AG04450 (cell line): ENCODE results near the gene FGF14. TPM values are rescaled to one million over a fixed set of nuclear protein-coding genes. Genes with fewer than 3 reads are reported as not detected.

Experiments used
- CTCF ChIA-PET: fragments of 300-600, 350-600 bp; formaldehyde crosslinking; extraction: SDS; loops from one replicate; lab custom pipeline; 2022; ENCODE audit warnings: antibody characterized with exemption, inconsistent platforms; lab: Charles Lee
- POLR2A ChIA-PET: fragments of 350-600 bp; formaldehyde crosslinking; extraction: SDS; loops from one replicate; lab custom pipeline; 2021; ENCODE audit warnings: antibody characterized with exemption, inconsistent platforms; lab: Yijun Ruan, JAX
- DNase-seq: peaks from one replicate; pipeline ENCODE4 v3.0.0-alpha.2; 2011; ENCODE audit warnings: low read depth, low spot score
- H3K27ac ChIP-seq: one replicate; pipeline ENCODE4 v1.5.1; 2012; ENCODE audit warnings: low read depth, low read length, control low read depth
- H3K27me3 ChIP-seq: one replicate; pipeline ENCODE4 v1.6.0; 2012; ENCODE audit warnings: low read length; ENCODE audit not compliant: control insufficient read depth, insufficient read depth
- H3K4me3 ChIP-seq: 2 replicates; pipeline ENCODE4 v1.5.1; 2011; ENCODE audit warnings: mild to moderate bottlenecking, low read depth, low read length, control low read depth
- H3K9me3 ChIP-seq: 2 replicates; pipeline ENCODE4 v1.5.1; 2012; ENCODE audit warnings: low read length; ENCODE audit not compliant: control insufficient read depth, insufficient read depth
- polyA plus RNA-seq: library from polyadenylated mRNA; depleted of rRNA; stranded (reverse); fragments of >200 nt; gene quantifications from 2 replicates; pipeline ENCODE4 v1.2.3, GENCODE V29; 2011
- TF ChIP-seq, protein P1 (sequence below): IDR thresholded peaks from 2 replicates; pipeline ENCODE4 v1.5.1; 2011; ENCODE audit warnings: low read depth, low read length, control low read depth, inconsistent platforms

Gene FGF14
- polyA plus RNA-seq, 1 experiment = 0.01 TPM

DNA sequence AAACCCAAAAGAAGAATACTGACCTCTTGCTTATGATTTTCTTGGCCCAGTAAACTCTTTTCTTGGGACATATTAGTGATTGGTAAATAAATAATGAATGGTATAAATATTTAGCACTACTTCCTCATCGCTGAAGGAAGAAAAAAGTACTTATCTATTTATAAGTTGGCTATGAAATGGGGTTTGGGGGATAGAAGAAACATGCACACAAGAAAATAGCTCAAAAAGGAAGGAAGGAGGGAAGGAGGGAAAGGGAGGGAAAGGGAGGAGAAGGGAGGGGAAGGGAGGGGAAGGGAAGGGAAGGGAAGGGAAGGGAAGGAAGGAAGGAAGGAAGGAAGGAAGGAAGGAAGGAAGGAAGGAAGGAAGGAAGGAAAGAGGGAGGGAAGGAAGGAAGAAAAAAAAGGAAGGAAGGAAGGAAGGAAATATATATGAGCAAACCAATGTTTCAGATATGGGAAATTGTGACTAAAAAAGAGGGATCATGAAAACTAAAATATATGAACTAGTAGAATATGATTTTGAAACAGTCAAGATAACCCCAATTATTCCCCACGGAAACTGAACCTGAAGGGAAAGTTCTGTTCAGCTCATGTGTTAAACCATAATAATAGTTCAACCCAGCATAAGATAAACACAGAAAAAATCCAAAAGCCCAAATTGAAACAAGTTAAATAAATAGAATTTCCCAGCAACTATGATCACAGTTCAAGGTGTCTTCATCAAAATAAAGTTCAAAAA is 75.3 kb downstream of the FGF14 start:
- DNase-seq = no peak
- Histone ChIP-seq H3K9me3 (no peaks in the 10 kb centered on the region), H3K27ac (no peak overlapping the region), H3K4me3 (no peak overlapping the region), H3K27me3 (no peaks in the 10 kb centered on the region)
- POLR2A ChIA-PET = no interaction called here
- TF ChIP-seq, protein P1, sequence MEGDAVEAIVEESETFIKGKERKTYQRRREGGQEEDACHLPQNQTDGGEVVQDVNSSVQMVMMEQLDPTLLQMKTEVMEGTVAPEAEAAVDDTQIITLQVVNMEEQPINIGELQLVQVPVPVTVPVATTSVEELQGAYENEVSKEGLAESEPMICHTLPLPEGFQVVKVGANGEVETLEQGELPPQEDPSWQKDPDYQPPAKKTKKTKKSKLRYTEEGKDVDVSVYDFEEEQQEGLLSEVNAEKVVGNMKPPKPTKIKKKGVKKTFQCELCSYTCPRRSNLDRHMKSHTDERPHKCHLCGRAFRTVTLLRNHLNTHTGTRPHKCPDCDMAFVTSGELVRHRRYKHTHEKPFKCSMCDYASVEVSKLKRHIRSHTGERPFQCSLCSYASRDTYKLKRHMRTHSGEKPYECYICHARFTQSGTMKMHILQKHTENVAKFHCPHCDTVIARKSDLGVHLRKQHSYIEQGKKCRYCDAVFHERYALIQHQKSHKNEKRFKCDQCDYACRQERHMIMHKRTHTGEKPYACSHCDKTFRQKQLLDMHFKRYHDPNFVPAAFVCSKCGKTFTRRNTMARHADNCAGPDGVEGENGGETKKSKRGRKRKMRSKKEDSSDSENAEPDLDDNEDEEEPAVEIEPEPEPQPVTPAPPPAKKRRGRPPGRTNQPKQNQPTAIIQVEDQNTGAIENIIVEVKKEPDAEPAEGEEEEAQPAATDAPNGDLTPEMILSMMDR = no peak
- CTCF ChIA-PET = no interaction called here

DNA sequence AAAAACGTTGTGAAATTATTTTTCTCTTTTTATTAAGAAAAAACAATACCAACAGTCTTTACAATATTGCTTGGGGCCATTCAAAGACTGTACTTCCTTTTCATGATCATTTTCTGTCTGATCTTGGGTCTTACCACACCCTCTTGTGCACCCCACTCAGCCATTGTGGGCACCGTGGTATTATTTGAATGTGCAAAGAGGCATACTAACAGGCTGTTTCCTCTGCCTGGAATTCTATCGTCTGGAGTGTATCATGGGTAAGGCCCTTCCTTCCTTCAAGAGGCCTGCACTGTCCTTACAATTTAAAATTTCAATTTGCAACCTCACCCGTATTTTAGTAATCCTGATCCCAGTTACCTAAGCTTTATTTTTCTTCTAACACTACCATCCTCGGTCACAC is 76.5 kb downstream of the FGF14 start:
- ChIA-PET CTCF (no interaction called here), POLR2A (no interaction called here)
- no peak for DNase-seq
- H3K27ac ChIP-seq = no peak overlapping the region
- TF ChIP-seq, protein P1 = no peak
- no peaks in the 10 kb centered on the region for H3K9me3 ChIP-seq
- no peak overlapping the region for H3K4me3 ChIP-seq
- no peaks in the 10 kb centered on the region for H3K27me3 ChIP-seq

DNA sequence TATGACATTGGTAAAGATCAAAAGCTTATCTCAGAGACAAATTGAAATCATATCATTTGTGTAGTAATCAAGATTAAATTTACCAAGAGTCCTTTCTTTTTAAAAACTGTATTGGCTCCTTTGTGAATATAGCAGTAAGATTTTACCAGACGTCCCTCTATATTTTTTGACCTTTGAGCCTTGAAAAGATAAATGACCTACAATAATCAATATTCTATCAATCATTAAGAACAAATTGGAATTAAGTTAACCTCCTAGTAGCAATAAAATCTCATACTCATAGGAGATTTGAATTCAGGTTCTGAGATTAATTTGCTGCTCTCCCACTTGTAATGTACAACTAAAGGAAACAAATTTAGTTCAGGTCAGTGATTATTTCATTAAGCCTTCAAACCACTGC is 78.3 kb downstream of the FGF14 start:
- no peak overlapping the region for H3K4me3 ChIP-seq
- ChIA-PET POLR2A (no interaction called here), CTCF (interaction anchor here (1.3 kb wide), 1 partner anchor 133 kb away, joined by 3 read pairs; no protein-coding TSS in a partner anchor)
- DNase-seq = no peak
- no peaks in the 10 kb centered on the region for H3K27me3 ChIP-seq
- TF ChIP-seq, protein P1 = no peak
- no peak overlapping the region for H3K27ac ChIP-seq
- H3K9me3 ChIP-seq = no peaks in the 10 kb centered on the region

DNA sequence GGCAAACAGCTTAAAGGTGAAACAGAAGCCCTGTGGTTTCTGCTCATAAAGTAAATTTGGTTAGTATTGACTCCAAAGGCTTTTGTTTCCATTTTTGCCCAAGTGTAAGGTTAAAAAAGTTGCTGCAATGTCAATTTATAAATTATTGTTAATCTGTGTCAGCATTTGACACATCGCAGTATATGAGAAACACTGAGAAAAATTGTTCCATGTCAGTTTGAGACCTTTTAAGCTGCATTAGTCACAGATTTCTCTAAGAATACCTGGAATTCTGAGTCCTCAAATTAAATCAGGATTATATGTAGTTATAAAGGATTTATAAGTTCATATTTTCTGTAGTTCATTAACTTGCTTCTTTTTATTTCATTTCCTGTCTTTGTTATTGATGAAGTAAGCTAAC is 78.8 kb downstream of the FGF14 start:
- CTCF ChIA-PET = interaction anchor here (0.9 to 1.3 kb wide), 2 partner anchors 133 to 182 kb away, joined by 3 read pairs; no protein-coding TSS in a partner anchor
- TF ChIP-seq, protein P1 = no peak
- no peak for DNase-seq
- Histone ChIP-seq H3K9me3 (no peaks in the 10 kb centered on the region), H3K27me3 (no peaks in the 10 kb centered on the region), H3K27ac (no peak overlapping the region), H3K4me3 (no peak overlapping the region)
- POLR2A ChIA-PET = no interaction called here

DNA sequence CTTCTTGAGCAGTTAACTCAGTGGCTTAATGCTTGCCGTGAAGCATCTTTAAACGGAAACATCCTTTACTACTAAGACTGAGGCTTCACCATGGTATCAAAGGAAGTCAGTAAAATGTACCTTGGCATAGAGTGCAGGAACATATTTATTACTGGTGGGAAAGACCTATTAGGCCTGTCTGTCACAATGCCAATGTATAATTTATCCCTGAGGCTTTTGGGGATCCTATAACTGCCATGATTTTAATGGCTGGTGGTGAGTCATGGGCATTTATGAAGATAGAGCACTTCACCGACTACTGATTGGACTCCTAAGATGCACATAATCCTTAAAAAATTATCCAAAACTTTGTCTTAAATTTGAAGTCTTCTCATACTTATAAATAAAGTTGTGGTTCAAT is 79.6 kb downstream of the FGF14 start:
- TF ChIP-seq, protein P1 = no peak
- Histone ChIP-seq H3K27ac (no peak overlapping the region), H3K9me3 (no peaks in the 10 kb centered on the region), H3K27me3 (no peaks in the 10 kb centered on the region), H3K4me3 (no peak overlapping the region)
- no peak for DNase-seq
- CTCF ChIA-PET = interaction anchor here (0.9 kb wide), 1 partner anchor 181 kb away, joined by 3 read pairs; no protein-coding TSS in a partner anchor
- POLR2A ChIA-PET = no interaction called here
